Mesendoderm (in vitro differentiated cells): ENCODE results near the gene MINPP1.

Experiments
- DNase-seq: peaks from one replicate; pipeline ENCODE4 v3.0.0; 2013
- H2AK5ac ChIP-seq: 2 replicates; pipeline ENCODE4 v1.6.1; 2013; ENCODE audit warnings: low read length, inconsistent platforms
- H2BK120ac ChIP-seq: 2 replicates; pipeline ENCODE4 v1.6.1; 2013; ENCODE audit warnings: low read depth, mild to moderate bottlenecking, low read length, moderate library complexity, mixed read lengths
- H2BK15ac ChIP-seq: replicated peaks from 2 replicates; pipeline ENCODE4 v1.6.1; 2013; ENCODE audit warnings: low read depth, mild to moderate bottlenecking, moderate library complexity
- H2BK5ac ChIP-seq: 2 replicates; pipeline ENCODE4 v1.6.1; 2013; ENCODE audit warnings: low read length, inconsistent platforms
- H3K18ac ChIP-seq: 2 replicates; pipeline ENCODE4 v1.6.1; 2013; ENCODE audit warnings: mild to moderate bottlenecking, low read length, mixed read lengths
- H3K23ac ChIP-seq: one replicate; pipeline ENCODE4 v1.6.1; 2013; ENCODE audit warnings: low read length
- H3K27ac ChIP-seq: 2 replicates; pipeline ENCODE4 v1.5.1; 2013; ENCODE audit warnings: low read depth, mild to moderate bottlenecking, inconsistent platforms, low read length, moderate library complexity
- H3K27me3 ChIP-seq: 2 replicates; pipeline ENCODE4 v1.6.1; 2013; ENCODE audit warnings: low read length, control low read depth, mild to moderate bottlenecking, inconsistent platforms; ENCODE audit not compliant: insufficient read depth, poor library complexity
- H3K36me3 ChIP-seq: 2 replicates; pipeline ENCODE4 v1.6.1; 2013; ENCODE audit warnings: low read length, inconsistent platforms; ENCODE audit not compliant: control insufficient read depth, insufficient read depth
- H3K4ac ChIP-seq: one replicate; pipeline ENCODE4 v1.6.1; 2013; ENCODE audit warnings: low read depth, mild to moderate bottlenecking, low read length, moderate library complexity
- H3K4me1 ChIP-seq: 2 replicates; pipeline ENCODE4 v1.6.1; 2013; ENCODE audit warnings: low read depth, low read length, inconsistent platforms; ENCODE audit not compliant: control insufficient read depth
- H3K4me2 ChIP-seq: 2 replicates; pipeline ENCODE4 v1.6.1; 2013; ENCODE audit warnings: low read length
- H3K4me3 ChIP-seq: 2 replicates; pipeline ENCODE4 v1.5.1; 2013; ENCODE audit warnings: mild to moderate bottlenecking, low read length
- H3K56ac ChIP-seq: one replicate; pipeline ENCODE4 v1.6.1; 2013; ENCODE audit warnings: low read length
- H3K79me1 ChIP-seq: 2 replicates; pipeline ENCODE4 v1.6.1; 2013; ENCODE audit warnings: low read length, inconsistent platforms
- H3K79me2 ChIP-seq: 2 replicates; pipeline ENCODE4 v1.6.1; 2013; ENCODE audit warnings: mild to moderate bottlenecking, low read length; ENCODE audit not compliant: control insufficient read depth, insufficient read depth
- H3K9ac ChIP-seq: 2 replicates; pipeline ENCODE4 v1.6.1; 2013; ENCODE audit warnings: low read length, inconsistent platforms
- H4K5ac ChIP-seq: one replicate; pipeline ENCODE4 v1.6.1; 2013; ENCODE audit warnings: low read length
- H4K8ac ChIP-seq: one replicate; pipeline ENCODE4 v1.6.1; 2013; ENCODE audit warnings: low read depth, mild to moderate bottlenecking, control low read depth, low read length, moderate library complexity
- WGBS: extraction: QIAGEN DNeasy Blood & Tissue Kit; methylation state at CpG from one replicate; pipeline ENCODE4 v1.1.7; 2013; ENCODE audit warnings: low lambda C conversion rate, missing lambda C conversion rate; ENCODE audit not compliant: insufficient coverage; ENCODE audit errors: extremely low coverage; 5-methylcytosine and 5-hydroxymethylcytosine counted together

MINPP1 gene

GRCh38 chr10:87507879-87508483 lies 3.3 kb downstream of the MINPP1 start:
- H3K4me3 ChIP-seq: no peak overlapping the region
- DNase-seq: no peak
- peaks cover 5% of the 10 kb centered on the region for H3K79me1 ChIP-seq
- no peak overlapping the region for H2BK120ac ChIP-seq
- peaks cover 7% of the 10 kb centered on the region for H3K79me2 ChIP-seq
- H2BK5ac ChIP-seq: no peak overlapping the region
- no peak overlapping the region for H3K27ac ChIP-seq
- WGBS: no CpG with 5 or more reads among the region's 5 CpGs
- no peaks in the 10 kb centered on the region for H3K36me3 ChIP-seq
- no peaks in the 10 kb centered on the region for H3K27me3 ChIP-seq
- no peak overlapping the region for H4K5ac ChIP-seq
- no peak overlapping the region for H3K9ac ChIP-seq
- H3K18ac ChIP-seq: no peak overlapping the region
- no peak overlapping the region for H3K56ac ChIP-seq
- H3K4me1 ChIP-seq: no peaks in the 10 kb centered on the region
- no peak overlapping the region for H3K23ac ChIP-seq
- no peak overlapping the region for H2BK15ac ChIP-seq
- H3K4me2 ChIP-seq: no peak overlapping the region
- no peak overlapping the region for H3K4ac ChIP-seq
- H4K8ac ChIP-seq: no peak overlapping the region
- no peak overlapping the region for H2AK5ac ChIP-seq

GRCh38 chr10:87508837-87509236 lies 4.1 kb downstream of the MINPP1 start:
- Histone ChIP-seq H3K27me3 (no peaks in the 10 kb centered on the region), H3K4me2 (no peak overlapping the region), H2BK15ac (no peak overlapping the region), H4K8ac (no peak overlapping the region), H2BK5ac (no peak overlapping the region), H3K4me1 (no peaks in the 10 kb centered on the region), H2BK120ac (no peak overlapping the region), H3K36me3 (no peaks in the 10 kb centered on the region), H3K23ac (no peak overlapping the region), H2AK5ac (no peak overlapping the region), H3K4me3 (no peak overlapping the region), H3K9ac (no peak overlapping the region), H3K4ac (no peak overlapping the region), H3K27ac (no peak overlapping the region), H3K79me1 (peaks cover 5% of the 10 kb centered on the region), H3K18ac (no peak overlapping the region), H3K79me2 (peaks cover 7% of the 10 kb centered on the region), H4K5ac (no peak overlapping the region), H3K56ac (no peak overlapping the region)
- DNase-seq: no peak
- no CpG with 5 or more reads among the region's 1 CpG for WGBS

GRCh38 chr10:87510025-87510424 lies 5.3 kb downstream of the MINPP1 start:
- no peaks in the 10 kb centered on the region for H3K36me3 ChIP-seq
- H3K79me1 ChIP-seq: peaks cover 4% of the 10 kb centered on the region
- H4K5ac ChIP-seq: no peak overlapping the region
- H2AK5ac ChIP-seq: no peak overlapping the region
- H3K4me2 ChIP-seq: no peak overlapping the region
- H3K27me3 ChIP-seq: no peaks in the 10 kb centered on the region
- peaks cover 7% of the 10 kb centered on the region for H3K79me2 ChIP-seq
- no peak overlapping the region for H4K8ac ChIP-seq
- H3K56ac ChIP-seq: no peak overlapping the region
- no peak overlapping the region for H2BK120ac ChIP-seq
- DNase-seq: no peak
- no peak overlapping the region for H3K4ac ChIP-seq
- WGBS: no CpG with 5 or more reads among the region's 3 CpGs
- no peak overlapping the region for H3K4me3 ChIP-seq
- H2BK15ac ChIP-seq: no peak overlapping the region
- H2BK5ac ChIP-seq: no peak overlapping the region
- H3K9ac ChIP-seq: no peak overlapping the region
- H3K23ac ChIP-seq: no peak overlapping the region
- H3K27ac ChIP-seq: no peak overlapping the region
- no peak overlapping the region for H3K18ac ChIP-seq
- H3K4me1 ChIP-seq: no peaks in the 10 kb centered on the region

- no peak for DNase-seq
- H3K18ac ChIP-seq: no peak overlapping the region
- no peaks in the 10 kb centered on the region for H3K36me3 ChIP-seq
- WGBS: no CpG with 5 or more reads among the region's 3 CpGs
- H2BK120ac ChIP-seq: no peak overlapping the region
- no peak overlapping the region for H4K8ac ChIP-seq
- no peak overlapping the region for H3K56ac ChIP-seq
- no peak overlapping the region for H3K4me3 ChIP-seq
- no peaks in the 10 kb centered on the region for H3K4me1 ChIP-seq
- H3K4me2 ChIP-seq: no peak overlapping the region
- H3K79me1 ChIP-seq: no peaks in the 10 kb centered on the region
- no peak overlapping the region for H2AK5ac ChIP-seq
- peaks cover under 1% of the 10 kb centered on the region for H3K79me2 ChIP-seq
- H4K5ac ChIP-seq: no peak overlapping the region
- H2BK5ac ChIP-seq: no peak overlapping the region
- H3K27me3 ChIP-seq: no peaks in the 10 kb centered on the region
- H3K23ac ChIP-seq: no peak overlapping the region
- no peak overlapping the region for H2BK15ac ChIP-seq
- no peak overlapping the region for H3K9ac ChIP-seq
- no peak overlapping the region for H3K27ac ChIP-seq
- no peak overlapping the region for H3K4ac ChIP-seq
These were observed 6.8 kb downstream of the MINPP1 start for GRCh38 chr10:87511526-87511925.

GRCh38 chr10:87518937-87519336 lies 14.2 kb downstream of the MINPP1 start:
- Histone ChIP-seq H3K4me3 (no peak overlapping the region), H3K4ac (no peak overlapping the region), H3K4me1 (no peaks in the 10 kb centered on the region), H3K27ac (no peak overlapping the region), H3K4me2 (no peak overlapping the region), H3K79me2 (no peaks in the 10 kb centered on the region), H2AK5ac (no peak overlapping the region), H3K79me1 (no peaks in the 10 kb centered on the region), H2BK15ac (no peak overlapping the region), H2BK5ac (no peak overlapping the region), H2BK120ac (no peak overlapping the region), H3K56ac (no peak overlapping the region), H4K5ac (no peak overlapping the region), H3K18ac (no peak overlapping the region), H3K9ac (no peak overlapping the region), H3K27me3 (no peaks in the 10 kb centered on the region), H4K8ac (no peak overlapping the region), H3K23ac (no peak overlapping the region), H3K36me3 (no peaks in the 10 kb centered on the region)
- no CpG with 5 or more reads among the region's 3 CpGs for WGBS
- DNase-seq: no peak

GRCh38 chr10:87519582-87519981 lies 14.9 kb downstream of the MINPP1 start:
- no peaks in the 10 kb centered on the region for H3K36me3 ChIP-seq
- no peak overlapping the region for H4K5ac ChIP-seq

More at GRCh38 chr10:87519582-87519981, 14.9 kb downstream of the MINPP1 start:
- H3K4me3 ChIP-seq: no peak overlapping the region
- no peaks in the 10 kb centered on the region for H3K4me1 ChIP-seq
- H3K23ac ChIP-seq: no peak overlapping the region
- no peak overlapping the region for H3K9ac ChIP-seq
- no peak overlapping the region for H3K56ac ChIP-seq
- H3K4me2 ChIP-seq: no peak overlapping the region
- no peak overlapping the region for H2AK5ac ChIP-seq
- H2BK120ac ChIP-seq: no peak overlapping the region
- H2BK15ac ChIP-seq: no peak overlapping the region
- H4K8ac ChIP-seq: no peak overlapping the region
- H3K27me3 ChIP-seq: no peaks in the 10 kb centered on the region
- H3K79me1 ChIP-seq: no peaks in the 10 kb centered on the region
- H3K27ac ChIP-seq: no peak overlapping the region
- no peak overlapping the region for H3K4ac ChIP-seq
- WGBS: no CpG with 5 or more reads among the region's 2 CpGs
- no peak for DNase-seq
- no peak overlapping the region for H2BK5ac ChIP-seq
- H3K79me2 ChIP-seq: no peaks in the 10 kb centered on the region
- no peak overlapping the region for H3K18ac ChIP-seq
